HCT116 (cell line): ENCODE results near the gene SPARC.

Experiments
- EGR1 ChIP-seq: IDR thresholded peaks from 2 replicates; pipeline ENCODE4 v1.6.1; 2012; ENCODE audit warnings: low read depth
- FOSL1 ChIP-seq: IDR thresholded peaks from 2 replicates; pipeline ENCODE4 v1.6.1; 2012; ENCODE audit warnings: low read depth
- TF ChIP-seq, protein P1 (sequence below), 3 experiments: fragments of 200-600 bp in 1 of 3; sonication (generic) in 1 of 3; IDR thresholded peaks in 2 of 3; conservative IDR thresholded peaks in 1 of 3; 2 replicates each; pipeline ENCODE4 v1.5.1; 2012 to 2017; ENCODE audit warnings: low read depth in 2 of 3, low read length in 2 of 3, antibody characterized with exemption in 1 of 3, borderline replicate concordance in 1 of 3, control low read depth in 1 of 3, mild to moderate bottlenecking in 1 of 3, mixed read lengths in 1 of 3, mixed run types in 1 of 3, moderate library complexity in 1 of 3; ENCODE audit not compliant: insufficient read depth in 1 of 3
- TF ChIP-seq, protein P2 (sequence below): IDR thresholded peaks from 2 replicates; pipeline ENCODE4 v1.6.1; 2011; ENCODE audit warnings: mild to moderate bottlenecking, low read length, moderate library complexity; ENCODE audit not compliant: insufficient replicate concordance; ENCODE audit errors: extremely low read depth
- TF ChIP-seq, protein P3 (sequence below): IDR thresholded peaks from 2 replicates; pipeline ENCODE4 v1.6.1; 2012; ENCODE audit warnings: low read depth
- TF ChIP-seq, protein P4 (sequence below): IDR thresholded peaks from 2 replicates; pipeline ENCODE4 v1.6.1; 2012

DNA sequence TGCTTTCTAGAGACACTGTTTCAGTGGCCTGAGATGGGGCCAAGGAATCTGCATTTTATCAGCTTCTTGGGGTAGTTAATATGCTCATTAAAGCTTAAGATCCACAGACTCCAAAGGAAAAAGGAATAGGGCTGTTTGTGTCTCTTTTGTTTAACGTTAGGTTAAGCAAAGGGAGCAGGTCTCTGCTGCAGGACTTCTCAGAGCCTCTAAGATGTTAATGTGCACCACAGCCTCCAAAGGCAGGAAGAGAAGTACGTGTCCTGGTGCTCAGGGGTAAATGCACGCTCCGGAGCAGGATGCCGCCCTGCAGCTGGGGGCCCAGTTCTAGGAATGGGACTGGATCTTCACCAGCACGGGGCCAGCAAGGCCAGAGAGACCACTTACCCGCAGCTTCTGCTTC is 19.6 kb downstream of the SPARC start:
- TF ChIP-seq, protein P1, sequence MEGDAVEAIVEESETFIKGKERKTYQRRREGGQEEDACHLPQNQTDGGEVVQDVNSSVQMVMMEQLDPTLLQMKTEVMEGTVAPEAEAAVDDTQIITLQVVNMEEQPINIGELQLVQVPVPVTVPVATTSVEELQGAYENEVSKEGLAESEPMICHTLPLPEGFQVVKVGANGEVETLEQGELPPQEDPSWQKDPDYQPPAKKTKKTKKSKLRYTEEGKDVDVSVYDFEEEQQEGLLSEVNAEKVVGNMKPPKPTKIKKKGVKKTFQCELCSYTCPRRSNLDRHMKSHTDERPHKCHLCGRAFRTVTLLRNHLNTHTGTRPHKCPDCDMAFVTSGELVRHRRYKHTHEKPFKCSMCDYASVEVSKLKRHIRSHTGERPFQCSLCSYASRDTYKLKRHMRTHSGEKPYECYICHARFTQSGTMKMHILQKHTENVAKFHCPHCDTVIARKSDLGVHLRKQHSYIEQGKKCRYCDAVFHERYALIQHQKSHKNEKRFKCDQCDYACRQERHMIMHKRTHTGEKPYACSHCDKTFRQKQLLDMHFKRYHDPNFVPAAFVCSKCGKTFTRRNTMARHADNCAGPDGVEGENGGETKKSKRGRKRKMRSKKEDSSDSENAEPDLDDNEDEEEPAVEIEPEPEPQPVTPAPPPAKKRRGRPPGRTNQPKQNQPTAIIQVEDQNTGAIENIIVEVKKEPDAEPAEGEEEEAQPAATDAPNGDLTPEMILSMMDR (IDR thresholded peaks at IDR 0.05 in 2 of 3, conservative IDR thresholded peaks at IDR 0.05 in 1 of 3; ENCODE audit: borderline replicate concordance in 1 of 3, insufficient read depth in 1 of 3, low read depth in 2 of 3, low read length in 2 of 3): no peak
- TF ChIP-seq, protein P2, sequence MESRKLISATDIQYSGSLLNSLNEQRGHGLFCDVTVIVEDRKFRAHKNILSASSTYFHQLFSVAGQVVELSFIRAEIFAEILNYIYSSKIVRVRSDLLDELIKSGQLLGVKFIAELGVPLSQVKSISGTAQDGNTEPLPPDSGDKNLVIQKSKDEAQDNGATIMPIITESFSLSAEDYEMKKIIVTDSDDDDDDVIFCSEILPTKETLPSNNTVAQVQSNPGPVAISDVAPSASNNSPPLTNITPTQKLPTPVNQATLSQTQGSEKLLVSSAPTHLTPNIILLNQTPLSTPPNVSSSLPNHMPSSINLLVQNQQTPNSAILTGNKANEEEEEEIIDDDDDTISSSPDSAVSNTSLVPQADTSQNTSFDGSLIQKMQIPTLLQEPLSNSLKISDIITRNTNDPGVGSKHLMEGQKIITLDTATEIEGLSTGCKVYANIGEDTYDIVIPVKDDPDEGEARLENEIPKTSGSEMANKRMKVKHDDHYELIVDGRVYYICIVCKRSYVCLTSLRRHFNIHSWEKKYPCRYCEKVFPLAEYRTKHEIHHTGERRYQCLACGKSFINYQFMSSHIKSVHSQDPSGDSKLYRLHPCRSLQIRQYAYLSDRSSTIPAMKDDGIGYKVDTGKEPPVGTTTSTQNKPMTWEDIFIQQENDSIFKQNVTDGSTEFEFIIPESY: no peak
- TF ChIP-seq, protein P3, sequence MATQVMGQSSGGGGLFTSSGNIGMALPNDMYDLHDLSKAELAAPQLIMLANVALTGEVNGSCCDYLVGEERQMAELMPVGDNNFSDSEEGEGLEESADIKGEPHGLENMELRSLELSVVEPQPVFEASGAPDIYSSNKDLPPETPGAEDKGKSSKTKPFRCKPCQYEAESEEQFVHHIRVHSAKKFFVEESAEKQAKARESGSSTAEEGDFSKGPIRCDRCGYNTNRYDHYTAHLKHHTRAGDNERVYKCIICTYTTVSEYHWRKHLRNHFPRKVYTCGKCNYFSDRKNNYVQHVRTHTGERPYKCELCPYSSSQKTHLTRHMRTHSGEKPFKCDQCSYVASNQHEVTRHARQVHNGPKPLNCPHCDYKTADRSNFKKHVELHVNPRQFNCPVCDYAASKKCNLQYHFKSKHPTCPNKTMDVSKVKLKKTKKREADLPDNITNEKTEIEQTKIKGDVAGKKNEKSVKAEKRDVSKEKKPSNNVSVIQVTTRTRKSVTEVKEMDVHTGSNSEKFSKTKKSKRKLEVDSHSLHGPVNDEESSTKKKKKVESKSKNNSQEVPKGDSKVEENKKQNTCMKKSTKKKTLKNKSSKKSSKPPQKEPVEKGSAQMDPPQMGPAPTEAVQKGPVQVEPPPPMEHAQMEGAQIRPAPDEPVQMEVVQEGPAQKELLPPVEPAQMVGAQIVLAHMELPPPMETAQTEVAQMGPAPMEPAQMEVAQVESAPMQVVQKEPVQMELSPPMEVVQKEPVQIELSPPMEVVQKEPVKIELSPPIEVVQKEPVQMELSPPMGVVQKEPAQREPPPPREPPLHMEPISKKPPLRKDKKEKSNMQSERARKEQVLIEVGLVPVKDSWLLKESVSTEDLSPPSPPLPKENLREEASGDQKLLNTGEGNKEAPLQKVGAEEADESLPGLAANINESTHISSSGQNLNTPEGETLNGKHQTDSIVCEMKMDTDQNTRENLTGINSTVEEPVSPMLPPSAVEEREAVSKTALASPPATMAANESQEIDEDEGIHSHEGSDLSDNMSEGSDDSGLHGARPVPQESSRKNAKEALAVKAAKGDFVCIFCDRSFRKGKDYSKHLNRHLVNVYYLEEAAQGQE: no peak
- TF ChIP-seq, protein P4, sequence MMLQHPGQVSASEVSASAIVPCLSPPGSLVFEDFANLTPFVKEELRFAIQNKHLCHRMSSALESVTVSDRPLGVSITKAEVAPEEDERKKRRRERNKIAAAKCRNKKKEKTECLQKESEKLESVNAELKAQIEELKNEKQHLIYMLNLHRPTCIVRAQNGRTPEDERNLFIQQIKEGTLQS: no peak
- no peak for TF ChIP-seq FOSL1
- no peak for TF ChIP-seq EGR1
